ENCODE data around the gene HSD17B4. TPM values are rescaled to one million over a fixed set of nuclear protein-coding genes. Genes with fewer than 3 reads are reported as not detected.
"Not testable (repeated sequence)": the region's sequence is repeated elsewhere in the genome, so short reads cannot be mapped to it uniquely, and the experiment has no call there.

The HSD17B4 gene
- total and polyA plus RNA-seq, 2 donors: 204 to 226 TPM

GRCh38 chr5:119473241-119473640 lies 20.9 kb downstream of the HSD17B4 start:
- no peak for DNase-seq (ENCODE audit: extremely low spot score)
- Histone ChIP-seq H3K36me3 (ENCODE audit: insufficient read depth) (peaks cover 5% of the 10 kb centered on the region), H3K4me3 (ENCODE audit: low read depth, low read length) (no peak overlapping the region), H3K4me1 (ENCODE audit: insufficient read depth) (no peaks in the 10 kb centered on the region), H3K27ac (ENCODE audit: low read depth) (no peak overlapping the region)
- WGBS: 98% methylated on average over 1 of the region's 1 CpG

- Histone ChIP-seq H3K27ac (ENCODE audit: low read depth) (no peak overlapping the region), H3K4me3 (ENCODE audit: low read depth, low read length) (no peak overlapping the region), H3K36me3 (ENCODE audit: insufficient read depth) (peaks cover 5% of the 10 kb centered on the region), H3K4me1 (ENCODE audit: insufficient read depth) (no peaks in the 10 kb centered on the region)
- 77% methylated on average over 1 of the region's 1 CpG for WGBS
- no peak for DNase-seq (ENCODE audit: extremely low spot score)
These were observed 24.0 kb downstream of the HSD17B4 start for GRCh38 chr5:119476341-119476740.

DNA sequence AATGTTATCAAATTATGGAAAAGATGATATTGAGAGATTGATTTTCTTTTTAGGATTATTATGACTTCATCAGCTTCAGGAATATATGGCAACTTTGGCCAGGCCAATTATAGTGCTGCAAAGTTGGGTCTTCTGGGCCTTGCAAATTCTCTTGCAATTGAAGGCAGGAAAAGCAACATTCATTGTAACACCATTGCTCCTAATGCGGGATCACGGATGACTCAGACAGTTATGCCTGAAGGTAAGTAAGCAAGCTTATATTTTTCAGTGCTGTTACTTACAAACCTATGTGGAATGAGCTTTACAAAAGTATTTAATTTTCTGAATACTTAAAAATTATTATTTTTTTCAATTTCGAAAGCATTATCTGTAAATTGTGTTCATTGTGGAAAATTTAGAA lies 26.5 kb downstream of the HSD17B4 start:
- WGBS: 95% methylated on average over 3 of the region's 3 CpGs
- Histone ChIP-seq H3K27ac (ENCODE audit: low read depth) (no peak overlapping the region), H3K4me1 (ENCODE audit: insufficient read depth) (no peaks in the 10 kb centered on the region), H3K36me3 (ENCODE audit: insufficient read depth) (peaks cover 5% of the 10 kb centered on the region), H3K4me3 (ENCODE audit: low read depth, low read length) (no peak overlapping the region)
- DNase-seq (ENCODE audit: extremely low spot score): no peak

- DNase-seq (ENCODE audit: extremely low spot score); H3K36me3 ChIP-seq (ENCODE audit: insufficient read depth); H3K4me3 ChIP-seq (ENCODE audit: low read depth, low read length); H3K27ac ChIP-seq (ENCODE audit: low read depth); H3K4me1 ChIP-seq (ENCODE audit: insufficient read depth): not testable (repeated sequence)
- 81% methylated on average over 10 of the region's 10 CpGs for WGBS
These were observed 28.3 kb downstream of the HSD17B4 start for GRCh38 chr5:119480629-119481028.

DNA sequence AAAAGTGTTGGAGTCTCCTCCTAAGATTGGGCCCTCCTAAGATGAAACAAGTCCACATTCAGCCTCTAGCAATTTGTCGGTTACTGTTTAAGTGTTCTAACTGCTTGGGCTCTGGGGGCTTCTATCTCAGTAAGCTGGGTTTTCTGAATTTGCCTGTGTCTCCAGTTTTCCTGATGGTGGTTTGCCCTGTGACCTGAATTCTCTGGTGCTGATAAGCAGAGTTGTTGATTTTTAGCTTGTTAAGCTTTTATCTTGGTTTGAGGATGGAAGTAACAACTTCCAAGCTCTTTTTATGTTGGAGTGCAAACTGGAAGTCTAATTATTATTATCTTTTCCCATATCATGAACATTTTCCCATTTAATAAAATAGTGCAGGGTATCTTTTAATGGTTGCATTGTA lies 30.9 kb downstream of the HSD17B4 start:
- DNase-seq (ENCODE audit: extremely low spot score): no peak
- Histone ChIP-seq H3K36me3 (ENCODE audit: insufficient read depth) (peaks cover under 1% of the 10 kb centered on the region), H3K4me1 (ENCODE audit: insufficient read depth) (no peaks in the 10 kb centered on the region), H3K27ac (ENCODE audit: low read depth) (no peak overlapping the region), H3K4me3 (ENCODE audit: low read depth, low read length) (no peak overlapping the region)
- 82% methylated on average over 1 of the region's 1 CpG for WGBS

DNA sequence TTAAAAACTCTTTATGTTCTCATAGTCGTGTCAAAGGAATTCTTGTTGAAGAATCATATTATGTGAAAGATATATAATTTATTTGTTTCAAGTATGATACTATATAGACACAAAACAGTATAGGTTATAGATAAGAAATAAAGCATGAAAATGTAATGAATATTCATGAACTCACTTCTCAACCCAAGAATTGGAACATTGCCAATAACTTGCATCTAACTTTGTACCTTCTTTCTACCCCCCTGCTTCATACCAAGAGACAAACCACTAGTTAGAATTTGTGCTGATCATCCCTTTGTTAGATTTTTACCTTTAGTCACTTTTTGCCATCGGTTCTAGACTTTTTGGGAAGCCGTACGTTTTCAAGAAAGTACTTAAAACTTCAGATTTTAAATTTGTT lies 32.6 kb downstream of the HSD17B4 start:
- 98% methylated on average over 4 of the region's 4 CpGs for WGBS
- H3K4me3 ChIP-seq (ENCODE audit: low read depth, low read length): no peak overlapping the region
- no peak overlapping the region for H3K27ac ChIP-seq (ENCODE audit: low read depth)
- DNase-seq (ENCODE audit: extremely low spot score): no peak
- H3K4me1 ChIP-seq (ENCODE audit: insufficient read depth): no peaks in the 10 kb centered on the region
- H3K36me3 ChIP-seq (ENCODE audit: insufficient read depth): no peaks in the 10 kb centered on the region

DNA sequence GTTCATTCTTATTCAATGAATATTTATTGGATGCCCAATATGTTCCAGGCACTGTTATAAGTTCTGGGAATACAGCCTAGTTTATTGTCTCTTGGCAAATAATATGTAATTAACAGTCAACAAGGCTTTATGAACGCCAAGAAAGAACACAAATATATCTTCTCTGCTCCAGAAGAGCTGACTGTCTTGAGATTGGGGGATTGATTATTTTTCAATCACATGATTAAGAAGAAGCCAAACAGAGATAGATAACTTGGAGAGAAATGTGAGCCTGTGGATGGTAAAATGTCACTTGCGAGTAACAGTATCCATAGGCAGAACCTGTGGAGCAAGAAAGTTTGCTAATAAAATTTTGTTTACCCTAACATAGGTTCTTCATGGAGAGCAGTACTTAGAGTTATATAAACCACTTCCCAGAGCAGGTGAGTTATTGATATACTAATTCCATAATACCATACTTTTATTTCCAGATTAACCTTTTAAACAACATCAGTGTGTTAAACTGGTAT lies 49.4 kb downstream of the HSD17B4 start:
- WGBS: 74% methylated on average over 2 of the region's 2 CpGs
- Histone ChIP-seq H3K4me3 (ENCODE audit: low read depth, low read length) (no peak overlapping the region), H3K27ac (ENCODE audit: low read depth) (no peak overlapping the region), H3K4me1 (ENCODE audit: insufficient read depth) (no peaks in the 10 kb centered on the region), H3K36me3 (ENCODE audit: insufficient read depth) (peaks cover 4% of the 10 kb centered on the region)
- no peak for DNase-seq (ENCODE audit: extremely low spot score)

- WGBS: 83% methylated on average over 4 of the region's 4 CpGs
- not testable (repeated sequence) for DNase-seq (ENCODE audit: extremely low spot score); H3K27ac ChIP-seq (ENCODE audit: low read depth); H3K4me3 ChIP-seq (ENCODE audit: low read depth, low read length); H3K4me1 ChIP-seq (ENCODE audit: insufficient read depth); H3K36me3 ChIP-seq (ENCODE audit: insufficient read depth)
These were observed 51.6 kb downstream of the HSD17B4 start for GRCh38 chr5:119503939-119504338.

GRCh38 chr5:119512277-119512676 lies 60.0 kb downstream of the HSD17B4 start:
- WGBS: 95% methylated on average over 1 of the region's 1 CpG
- Histone ChIP-seq H3K36me3 (ENCODE audit: insufficient read depth) (peaks cover 8% of the 10 kb centered on the region), H3K27ac (ENCODE audit: low read depth) (no peak overlapping the region), H3K4me3 (ENCODE audit: low read depth, low read length) (no peak overlapping the region), H3K4me1 (ENCODE audit: insufficient read depth) (no peaks in the 10 kb centered on the region)
- DNase-seq (ENCODE audit: extremely low spot score): no peak

DNA sequence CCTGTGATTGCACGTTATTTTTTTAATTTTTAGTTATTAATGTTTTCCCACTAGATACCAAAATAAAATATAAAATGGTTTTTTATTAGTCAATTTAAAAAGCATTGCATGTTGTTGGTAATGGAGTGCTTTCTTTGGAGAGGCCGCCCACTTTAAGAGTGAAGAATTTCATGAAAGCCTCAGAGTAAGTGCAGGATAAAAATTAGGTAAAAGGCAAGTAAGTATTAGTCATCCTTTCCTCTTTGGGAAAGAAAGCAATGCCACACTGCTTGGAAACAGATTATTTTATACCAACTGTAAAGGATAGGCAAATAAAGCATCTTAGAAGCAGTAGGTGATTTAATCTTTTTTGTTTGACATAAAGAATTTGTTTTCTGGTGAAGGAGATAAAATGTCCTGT lies 62.9 kb downstream of the HSD17B4 start:
- WGBS: 95% methylated on average over 2 of the region's 2 CpGs
- Histone ChIP-seq H3K36me3 (ENCODE audit: insufficient read depth) (peaks cover 4% of the 10 kb centered on the region), H3K27ac (ENCODE audit: low read depth) (no peak overlapping the region)

DNA sequence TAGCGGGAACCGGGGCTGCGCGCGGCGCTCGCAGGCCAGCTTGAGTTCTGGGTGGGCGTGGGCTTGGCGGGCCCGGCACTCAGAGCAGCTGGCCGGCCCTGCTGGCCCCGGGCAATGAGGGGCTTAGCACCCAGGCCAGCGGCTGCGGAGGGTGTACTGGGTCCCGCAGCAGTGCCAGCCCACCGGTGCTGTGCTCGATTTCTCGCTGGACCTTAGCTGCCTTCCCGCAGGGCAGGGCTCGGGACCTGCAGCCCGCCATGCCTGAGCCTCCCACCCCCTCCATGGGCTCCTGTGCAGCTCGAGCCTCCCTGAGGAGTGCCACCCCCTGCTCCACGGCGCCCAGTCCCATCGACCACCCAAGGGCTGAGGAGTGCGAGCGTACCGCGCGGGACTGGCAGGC lies 64.8 kb downstream of the HSD17B4 start:
- not testable (repeated sequence) for H3K36me3 ChIP-seq (ENCODE audit: insufficient read depth); H3K4me1 ChIP-seq (ENCODE audit: insufficient read depth); DNase-seq (ENCODE audit: extremely low spot score); H3K4me3 ChIP-seq (ENCODE audit: low read depth, low read length); H3K27ac ChIP-seq (ENCODE audit: low read depth)
- WGBS: 95% methylated on average over 30 of the region's 30 CpGs

More for the DNA sequence above, 62.9 kb downstream of the HSD17B4 start:
- Histone ChIP-seq H3K4me3 (ENCODE audit: low read depth, low read length) (no peak overlapping the region), H3K4me1 (ENCODE audit: insufficient read depth) (no peaks in the 10 kb centered on the region)
- DNase-seq (ENCODE audit: extremely low spot score): no peak

GRCh38 chr5:119521232-119521631 lies 68.9 kb downstream of the HSD17B4 start:
- Histone ChIP-seq H3K36me3 (ENCODE audit: insufficient read depth) (no peaks in the 10 kb centered on the region), H3K4me1 (ENCODE audit: insufficient read depth) (no peaks in the 10 kb centered on the region), H3K4me3 (ENCODE audit: low read depth, low read length) (no peak overlapping the region), H3K27ac (ENCODE audit: low read depth) (no peak overlapping the region)
- WGBS: 87% methylated on average over 1 of the region's 1 CpG
- no peak for DNase-seq (ENCODE audit: extremely low spot score)

DNA sequence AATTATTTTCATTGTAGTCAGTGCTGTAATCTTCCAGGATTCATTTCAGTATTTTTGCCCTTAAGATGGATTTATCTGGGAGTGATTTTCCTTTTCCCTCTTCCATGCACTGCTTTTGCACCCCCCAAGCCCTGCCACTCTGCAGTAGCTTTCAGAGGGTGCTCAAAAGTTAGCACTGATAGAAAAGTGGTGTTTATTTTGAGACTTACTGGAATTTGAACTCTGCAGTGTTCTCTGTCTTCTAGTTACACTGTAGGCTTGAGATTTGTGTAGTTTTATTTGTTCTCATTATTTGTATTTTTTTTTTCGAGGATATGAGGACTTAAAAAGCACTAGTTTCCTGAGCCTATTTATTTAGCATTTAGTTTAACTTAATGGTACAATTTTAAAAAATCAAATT lies 70.5 kb downstream of the HSD17B4 start:
- Histone ChIP-seq H3K36me3 (ENCODE audit: insufficient read depth) (no peaks in the 10 kb centered on the region), H3K27ac (ENCODE audit: low read depth) (no peak overlapping the region), H3K4me1 (ENCODE audit: insufficient read depth) (no peaks in the 10 kb centered on the region), H3K4me3 (ENCODE audit: low read depth, low read length) (no peak overlapping the region)
- no peak for DNase-seq (ENCODE audit: extremely low spot score)
- 94% methylated on average over 1 of the region's 1 CpG for WGBS

DNA sequence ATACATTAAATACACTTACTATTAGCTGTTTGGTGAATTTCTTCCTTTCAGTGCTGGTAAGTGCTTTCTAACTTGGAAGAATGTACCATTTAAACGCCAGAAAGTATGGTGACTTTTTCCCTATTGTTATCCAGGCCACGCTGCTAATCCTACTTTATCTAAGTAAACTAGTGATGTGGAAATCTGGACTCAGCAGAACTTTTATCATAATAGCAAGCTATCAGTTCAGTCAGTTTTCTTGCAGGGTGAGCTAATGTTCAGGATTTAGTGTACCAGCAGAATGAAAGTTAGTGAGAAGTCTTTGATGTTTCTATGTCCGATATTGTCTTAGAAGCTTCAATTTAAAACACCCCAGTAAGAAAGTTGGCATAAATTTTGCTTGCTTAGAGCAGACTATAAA lies 72.2 kb downstream of the HSD17B4 start:
- Histone ChIP-seq H3K27ac (ENCODE audit: low read depth) (no peak overlapping the region), H3K36me3 (ENCODE audit: insufficient read depth) (no peaks in the 10 kb centered on the region), H3K4me1 (ENCODE audit: insufficient read depth) (no peaks in the 10 kb centered on the region), H3K4me3 (ENCODE audit: low read depth, low read length) (no peak overlapping the region)
- DNase-seq (ENCODE audit: extremely low spot score): no peak
- WGBS: 33% methylated on average over 3 of the region's 3 CpGs

GRCh38 chr5:119527351-119527750 lies 75.1 kb downstream of the HSD17B4 start:
- 93% methylated on average over 1 of the region's 1 CpG for whole genome bisulfite sequencing

More at GRCh38 chr5:119527351-119527750, 75.1 kb downstream of the HSD17B4 start:
- DNase-seq (ENCODE audit: extremely low spot score): no peak
- Histone ChIP-seq H3K4me3 (ENCODE audit: low read depth, low read length) (no peak overlapping the region), H3K27ac (ENCODE audit: low read depth) (no peak overlapping the region), H3K36me3 (ENCODE audit: insufficient read depth) (no peaks in the 10 kb centered on the region), H3K4me1 (ENCODE audit: insufficient read depth) (no peaks in the 10 kb centered on the region)
